Measurements from ENCODE around the gene TRIM66. TPM values are rescaled to one million over a fixed set of nuclear protein-coding genes. Genes with fewer than 3 reads are reported as not detected.
A peak's percentile ranks its signal among the peaks of the same experiment; 100 is the strongest.

Gene TRIM66
- total RNA-seq, 4 donors from 2014 or later, result 11.7 to 19.7 (median 14.3) TPM

GRCh38 chr11:8717876-8718753, 35.6 kb upstream of the TRIM66 start:
- Histone ChIP-seq H3K36me3 (peaks cover 0 to 14% (median 4%) of the 10 kb centered on the region in 4 donors), H3K9me3 (no peaks in the 10 kb centered on the region), H3K27ac (peak overlapping the region; percentile 81 to 93 (median 90)), H3K27me3 (no peaks in the 10 kb centered on the region), H3K4me3 (no peak overlapping the region), H3K4me1 (peaks cover 52 to 83% (median 64%) of the 10 kb centered on the region in 4 donors)
- WGBS, 2 donors (ENCODE audit: low coverage in 1 of 2), result 49% methylated on average over 11 of the region's 11 CpGs; no CpG with 5 or more reads in 1 of the 2 donors
- TF ChIP-seq POLR2AphosphoS5 (IDR thresholded peaks at IDR 0.05) (peak in 1 of 3 donors; percentile 34), POLR2A (IDR thresholded peaks at IDR 0.05) (no peak)
- peak; percentile 24 for DNase-seq
- intact Hi-C loops (cut with DNase I; ENCODE audit: low total_unique reads), result no loop called here
- in situ Hi-C loops (cut with MboI; ENCODE audit: low pct_ligation_motif_present in 1 of 4, low pct_unique_long_range_greater_than_20kb in 1 of 4, low sequenced_read_pairs in 3 of 4), result no loop called here

GRCh38 chr11:8717544-8717875, 35.0 kb upstream of the TRIM66 start:
- no peak for TF ChIP-seq EP300 (IDR thresholded peaks at IDR 0.05; ENCODE audit: low read depth)
- no peak for TF ChIP-seq CTCF (IDR thresholded peaks at IDR 0.05)
- no peak for TF ChIP-seq POLR2AphosphoS5 (IDR thresholded peaks at IDR 0.05)
- no peak for TF ChIP-seq POLR2A (IDR thresholded peaks at IDR 0.05)
- H3K4me1 ChIP-seq, result peaks cover 46 to 77% (median 60%) of the 10 kb centered on the region in 4 donors
- no peaks in the 10 kb centered on the region for H3K27me3 ChIP-seq
- no peaks in the 10 kb centered on the region for H3K9me3 ChIP-seq
- 71% methylated on average over 9 of the region's 9 CpGs; no CpG with 5 or more reads in 1 of the 2 donors for WGBS, 2 donors (ENCODE audit: low coverage in 1 of 2)
- intact Hi-C loops (cut with DNase I; ENCODE audit: low total_unique reads), result no loop called here
- no peak for DNase-seq
- no peak overlapping the region for H3K4me3 ChIP-seq
- peaks cover 0 to 14% (median 4%) of the 10 kb centered on the region in 4 donors for H3K36me3 ChIP-seq
- peak overlapping the region; percentile 81 to 93 (median 90) for H3K27ac ChIP-seq
- in situ Hi-C loops (cut with MboI; ENCODE audit: low pct_ligation_motif_present in 1 of 4, low pct_unique_long_range_greater_than_20kb in 1 of 4, low sequenced_read_pairs in 3 of 4), result no loop called here

GRCh38 chr11:8715501-8715900, 33.0 kb upstream of the TRIM66 start:
- no peak overlapping the region for H3K4me3 ChIP-seq
- in situ Hi-C loops (cut with MboI; ENCODE audit: low pct_ligation_motif_present in 1 of 4, low pct_unique_long_range_greater_than_20kb in 1 of 4, low sequenced_read_pairs in 3 of 4), result no loop called here
- H3K36me3 ChIP-seq, result peaks cover 0 to 14% (median 7%) of the 10 kb centered on the region in 4 donors

DNA sequence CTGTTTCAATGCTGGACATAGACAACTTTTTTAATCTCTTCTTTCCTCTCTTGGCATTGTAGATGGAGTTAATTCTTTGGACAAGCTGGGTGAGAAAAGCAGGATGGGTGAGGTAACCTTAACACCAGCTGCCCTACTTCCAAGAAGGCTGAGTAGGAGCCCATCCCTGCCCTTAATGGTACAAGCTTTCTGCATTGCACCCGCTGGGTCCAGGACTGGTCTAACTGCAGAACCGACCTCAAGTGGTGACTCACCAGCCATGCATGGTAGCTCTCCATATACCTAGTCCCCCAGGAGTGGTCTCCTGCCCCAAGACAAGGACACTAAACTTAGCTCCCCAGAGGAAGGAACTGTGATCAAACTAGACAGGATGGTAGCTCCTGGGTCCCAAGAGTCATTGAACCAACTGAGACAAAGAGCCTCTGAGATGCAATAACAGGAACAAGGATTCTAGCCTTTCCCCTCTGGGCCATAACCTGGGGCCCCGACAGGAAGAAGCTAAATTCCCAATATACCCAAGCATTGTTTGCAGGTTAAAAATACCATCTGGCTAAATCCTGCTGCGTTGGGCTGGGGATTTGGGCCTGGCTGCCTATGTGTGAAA, 32.3 kb upstream of the TRIM66 start:
- TF ChIP-seq EP300 (IDR thresholded peaks at IDR 0.05; ENCODE audit: low read depth), result no peak
- TF ChIP-seq POLR2A (IDR thresholded peaks at IDR 0.05), result no peak
- TF ChIP-seq CTCF (IDR thresholded peaks at IDR 0.05), result no peak
- in situ Hi-C loops (cut with MboI; ENCODE audit: low pct_ligation_motif_present in 1 of 4, low pct_unique_long_range_greater_than_20kb in 1 of 4, low sequenced_read_pairs in 3 of 4) (no loop called here), intact Hi-C loops (cut with DNase I; ENCODE audit: low total_unique reads) (no loop called here)
- Histone ChIP-seq H3K36me3 (peaks cover 0 to 14% (median 7%) of the 10 kb centered on the region in 4 donors), H3K4me1 (peaks cover 25 to 53% (median 34%) of the 10 kb centered on the region in 4 donors), H3K27ac (peak overlapping the region; percentile 81 to 93 (median 90)), H3K9me3 (no peaks in the 10 kb centered on the region), H3K27me3 (no peaks in the 10 kb centered on the region), H3K4me3 (no peak overlapping the region)
- 77% methylated on average over 4 of the region's 4 CpGs; no CpG with 5 or more reads in 1 of the 2 donors for WGBS, 2 donors (ENCODE audit: low coverage in 1 of 2)
- DNase-seq, result no peak

More at GRCh38 chr11:8715501-8715900, 33.0 kb upstream of the TRIM66 start:
- H3K9me3 ChIP-seq, result no peaks in the 10 kb centered on the region
- WGBS, 2 donors (ENCODE audit: low coverage in 1 of 2), result 91% methylated on average over 15 of the region's 15 CpGs; no CpG with 5 or more reads in 1 of the 2 donors
- no peak for DNase-seq
- TF ChIP-seq POLR2AphosphoS5 (IDR thresholded peaks at IDR 0.05) (no peak), EP300 (IDR thresholded peaks at IDR 0.05; ENCODE audit: low read depth) (no peak), CTCF (IDR thresholded peaks at IDR 0.05) (no peak), POLR2A (IDR thresholded peaks at IDR 0.05) (no peak)
- intact Hi-C loops (cut with DNase I; ENCODE audit: low total_unique reads), result no loop called here
- no peaks in the 10 kb centered on the region for H3K27me3 ChIP-seq
- peaks cover 28 to 57% (median 40%) of the 10 kb centered on the region in 4 donors for H3K4me1 ChIP-seq
- H3K27ac ChIP-seq, result peak overlapping the region; percentile 81 to 93 (median 90)
